Measurements from ENCODE around the gene AMIGO2. TPM values are rescaled to one million over a fixed set of nuclear protein-coding genes. Genes with fewer than 3 reads are reported as not detected.
A peak's percentile ranks its signal among the peaks of the same experiment; 100 is the strongest.
"Not testable (repeated sequence)": the region's sequence is repeated elsewhere in the genome, so short reads cannot be mapped to it uniquely, and the experiment has no call there.

AMIGO2 gene
- total and polyA plus RNA-seq, 2 donors (not counting 1 experiment from before 2014, with no cell fraction given) = 6.9 to 12.4 TPM

DNA sequence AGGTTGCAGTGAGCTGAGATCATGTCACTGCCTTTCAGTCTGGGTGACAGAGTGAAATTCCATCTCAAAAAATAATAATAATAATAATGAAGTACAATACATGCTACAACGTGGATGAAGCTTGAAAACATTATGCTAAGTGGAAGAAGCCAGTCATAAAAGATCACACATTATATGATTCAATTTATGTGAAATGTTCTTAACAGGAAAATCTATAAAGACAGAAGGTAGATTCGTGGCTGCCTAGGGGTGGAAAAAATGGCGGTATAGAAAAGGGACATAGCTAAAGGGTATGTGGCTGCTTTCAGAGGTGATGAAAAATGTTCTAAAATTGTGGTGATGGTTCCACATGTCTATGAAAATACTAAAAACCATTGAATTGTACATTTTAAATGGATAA is 41.0 kb upstream of the AMIGO2 start:
- no peaks in the 10 kb centered on the region for H3K27me3 ChIP-seq (ENCODE audit: control insufficient read depth, insufficient read depth, low read length)
- TF ChIP-seq, protein P1, sequence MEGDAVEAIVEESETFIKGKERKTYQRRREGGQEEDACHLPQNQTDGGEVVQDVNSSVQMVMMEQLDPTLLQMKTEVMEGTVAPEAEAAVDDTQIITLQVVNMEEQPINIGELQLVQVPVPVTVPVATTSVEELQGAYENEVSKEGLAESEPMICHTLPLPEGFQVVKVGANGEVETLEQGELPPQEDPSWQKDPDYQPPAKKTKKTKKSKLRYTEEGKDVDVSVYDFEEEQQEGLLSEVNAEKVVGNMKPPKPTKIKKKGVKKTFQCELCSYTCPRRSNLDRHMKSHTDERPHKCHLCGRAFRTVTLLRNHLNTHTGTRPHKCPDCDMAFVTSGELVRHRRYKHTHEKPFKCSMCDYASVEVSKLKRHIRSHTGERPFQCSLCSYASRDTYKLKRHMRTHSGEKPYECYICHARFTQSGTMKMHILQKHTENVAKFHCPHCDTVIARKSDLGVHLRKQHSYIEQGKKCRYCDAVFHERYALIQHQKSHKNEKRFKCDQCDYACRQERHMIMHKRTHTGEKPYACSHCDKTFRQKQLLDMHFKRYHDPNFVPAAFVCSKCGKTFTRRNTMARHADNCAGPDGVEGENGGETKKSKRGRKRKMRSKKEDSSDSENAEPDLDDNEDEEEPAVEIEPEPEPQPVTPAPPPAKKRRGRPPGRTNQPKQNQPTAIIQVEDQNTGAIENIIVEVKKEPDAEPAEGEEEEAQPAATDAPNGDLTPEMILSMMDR (conservative IDR thresholded peaks at IDR 0.05 in 1 of 2, IDR thresholded peaks at IDR 0.05 in 1 of 2; ENCODE audit: low read depth in 1 of 2, low read length in 2 of 2) = no peak
- no peak for TF ChIP-seq EZH2 (IDR thresholded peaks at IDR 0.05; ENCODE audit: low read length, missing control alignments)
- no peak overlapping the region for H3K4me2 ChIP-seq (ENCODE audit: extremely low read depth, insufficient read depth, low read length)
- no peak overlapping the region for H2AFZ ChIP-seq (ENCODE audit: low read length)
- no peaks in the 10 kb centered on the region for H4K20me1 ChIP-seq (ENCODE audit: control insufficient read depth, extremely low read depth, insufficient read depth, low read length)
- H3K36me3 ChIP-seq (ENCODE audit: control insufficient read depth, insufficient read depth, low read length) = no peaks in the 10 kb centered on the region
- DNase-seq (ENCODE audit: low read depth in 2 of 2) = no peak
- H3K79me2 ChIP-seq (ENCODE audit: control insufficient read depth, insufficient read depth, low read length) = no peaks in the 10 kb centered on the region
- no peak overlapping the region for H3K9ac ChIP-seq (ENCODE audit: insufficient read depth, low read length)
- no peak overlapping the region for H3K4me3 ChIP-seq (replicated peaks in 1 of 4; ENCODE audit: control extremely low read depth in 1 of 4, insufficient read depth in 1 of 4, low read depth in 3 of 4, low read length in 4 of 4)
- no peaks in the 10 kb centered on the region for H3K9me3 ChIP-seq (ENCODE audit: control insufficient read depth, insufficient read depth, low read depth, low read length)
- H3K27ac ChIP-seq (ENCODE audit: insufficient read depth, low read length) = no peak overlapping the region
- peaks cover 4% of the 10 kb centered on the region for H3K4me1 ChIP-seq (ENCODE audit: control insufficient read depth, extremely low read depth, insufficient read depth, low read length)

DNA sequence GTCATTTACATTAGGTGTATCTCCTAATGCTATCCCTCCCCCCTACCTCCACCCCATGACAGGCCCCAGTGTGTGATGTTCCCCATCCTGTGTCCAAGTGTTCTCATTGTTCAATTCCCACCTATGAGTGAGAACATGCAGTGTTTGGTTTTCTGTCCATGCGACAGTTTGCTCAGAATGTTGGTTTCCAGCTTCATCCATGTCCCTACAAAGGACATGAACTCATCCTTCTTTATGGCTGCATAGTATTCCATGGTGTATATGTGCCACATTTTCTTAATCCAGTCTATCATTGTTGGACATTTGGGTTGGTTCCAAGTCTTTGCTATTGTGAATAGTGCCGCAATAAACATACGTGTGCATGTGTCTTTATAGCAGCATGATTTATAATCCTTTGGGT is 37.5 kb upstream of the AMIGO2 start:
- not testable (repeated sequence) for H3K4me3 ChIP-seq (replicated peaks in 1 of 4; ENCODE audit: control extremely low read depth in 1 of 4, insufficient read depth in 1 of 4, low read depth in 3 of 4, low read length in 4 of 4); H3K9me3 ChIP-seq (ENCODE audit: control insufficient read depth, insufficient read depth, low read depth, low read length); H3K36me3 ChIP-seq (ENCODE audit: control insufficient read depth, insufficient read depth, low read length); H2AFZ ChIP-seq (ENCODE audit: low read length); H3K79me2 ChIP-seq (ENCODE audit: control insufficient read depth, insufficient read depth, low read length); DNase-seq (ENCODE audit: low read depth in 2 of 2); H3K4me2 ChIP-seq (ENCODE audit: extremely low read depth, insufficient read depth, low read length); H3K9ac ChIP-seq (ENCODE audit: insufficient read depth, low read length); H4K20me1 ChIP-seq (ENCODE audit: control insufficient read depth, extremely low read depth, insufficient read depth, low read length); H3K4me1 ChIP-seq (ENCODE audit: control insufficient read depth, extremely low read depth, insufficient read depth, low read length); H3K27ac ChIP-seq (ENCODE audit: insufficient read depth, low read length); H3K27me3 ChIP-seq (ENCODE audit: control insufficient read depth, insufficient read depth, low read length)

DNA sequence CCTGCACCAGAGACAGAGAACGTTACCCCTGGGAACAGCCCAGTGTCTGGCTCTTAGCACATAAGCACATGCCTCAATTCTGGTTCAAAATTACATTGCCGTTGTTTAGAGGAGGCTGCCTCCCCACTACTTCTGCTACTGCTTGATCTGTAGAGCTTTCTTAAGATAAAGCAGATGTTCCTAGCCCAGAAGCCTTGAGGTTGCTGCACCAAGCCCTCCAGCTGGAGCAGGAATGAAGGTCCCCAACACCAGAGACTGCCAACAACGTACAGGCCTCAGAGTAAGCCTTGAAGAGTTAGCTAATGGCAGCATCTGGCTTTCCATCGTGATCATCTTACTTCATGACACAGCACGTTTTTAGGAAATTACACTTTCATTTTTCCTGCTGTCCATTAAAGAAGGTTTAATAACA is 34.7 kb upstream of the AMIGO2 start:
- peak overlapping the region; percentile 37 for H2AFZ ChIP-seq (ENCODE audit: low read length)
- H3K27ac ChIP-seq (ENCODE audit: insufficient read depth, low read length) = no peak overlapping the region
- no peak overlapping the region for H3K4me3 ChIP-seq (replicated peaks in 1 of 4; ENCODE audit: control extremely low read depth in 1 of 4, insufficient read depth in 1 of 4, low read depth in 3 of 4, low read length in 4 of 4)

More for the DNA sequence above, 34.7 kb upstream of the AMIGO2 start:
- Histone ChIP-seq H3K4me2 (ENCODE audit: extremely low read depth, insufficient read depth, low read length) (no peak overlapping the region), H3K9ac (ENCODE audit: insufficient read depth, low read length) (no peak overlapping the region), H3K4me1 (ENCODE audit: control insufficient read depth, extremely low read depth, insufficient read depth, low read length) (no peaks in the 10 kb centered on the region), H3K36me3 (ENCODE audit: control insufficient read depth, insufficient read depth, low read length) (no peaks in the 10 kb centered on the region), H3K27me3 (ENCODE audit: control insufficient read depth, insufficient read depth, low read length) (no peaks in the 10 kb centered on the region), H3K9me3 (ENCODE audit: control insufficient read depth, insufficient read depth, low read depth, low read length) (no peaks in the 10 kb centered on the region), H4K20me1 (ENCODE audit: control insufficient read depth, extremely low read depth, insufficient read depth, low read length) (no peaks in the 10 kb centered on the region), H3K79me2 (ENCODE audit: control insufficient read depth, insufficient read depth, low read length) (no peaks in the 10 kb centered on the region)
- DNase-seq (ENCODE audit: low read depth in 2 of 2) = no peak
- TF ChIP-seq, protein P1 (conservative IDR thresholded peaks at IDR 0.05 in 1 of 2, IDR thresholded peaks at IDR 0.05 in 1 of 2; ENCODE audit: low read depth in 1 of 2, low read length in 2 of 2) = no peak
- TF ChIP-seq EZH2 (IDR thresholded peaks at IDR 0.05; ENCODE audit: low read length, missing control alignments) = no peak

All from fibroblast of lung (primary cell).